IMR-90 (cell line): Measurements from ENCODE around the gene IFNA8. TPM values are rescaled to one million over a fixed set of nuclear protein-coding genes. Genes with fewer than 3 reads are reported as not detected.

Experiments
- ATAC-seq: fragments of 200-7000 bp; cut with Tn5 transposase; 2 replicates; pipeline ENCODE4 v1.9.1; 2020; ENCODE audit warnings: low read depth, mild to moderate bottlenecking, moderate library complexity
- BruUV-seq: library from RNA; stranded (reverse); fragments of 400-500 nt; replicated peaks from 2 replicates; lab custom pipeline; 2021; lab: Mats Ljungman, UMichigan
- CTCF ChIA-PET: fragments of 300-600 bp; formaldehyde crosslinking; extraction: SDS; loops from one replicate; lab custom pipeline; 2021; ENCODE audit warnings: antibody characterized with exemption; lab: Yijun Ruan, JAX
- POLR2A ChIA-PET: fragments of 300-600 bp; sonication (Branson Sonifier 250); formaldehyde crosslinking; loops from one replicate; lab custom pipeline; 2022; ENCODE audit warnings: antibody characterized with exemption; ENCODE audit not compliant: unreplicated experiment; lab: Charles Lee
- DNase-seq: peaks from one replicate; pipeline ENCODE4 v3.0.0; 2013
- H2AFZ ChIP-seq: replicated peaks from 2 replicates; pipeline ENCODE3; 2013; ENCODE audit warnings: low read length, mild to moderate bottlenecking; ENCODE audit not compliant: poor library complexity
- H2AK5ac ChIP-seq: 2 replicates; pipeline ENCODE4 v1.6.1; 2013; ENCODE audit warnings: low read depth, low read length, inconsistent platforms
- H2AK9ac ChIP-seq: replicated peaks from 2 replicates; pipeline ENCODE3; 2013; ENCODE audit warnings: mild to moderate bottlenecking, low read depth, low read length, moderate library complexity; ENCODE audit not compliant: poor library complexity
- H2BK120ac ChIP-seq: 2 replicates; pipeline ENCODE4 v1.6.1; 2013; ENCODE audit warnings: low read depth, low read length, inconsistent platforms
- H2BK15ac ChIP-seq: 3 replicates; pipeline ENCODE4 v1.6.1; 2013; ENCODE audit warnings: low read depth, low read length, inconsistent platforms
- H2BK20ac ChIP-seq: 2 replicates; pipeline ENCODE4 v1.6.1; 2013; ENCODE audit warnings: low read depth, mild to moderate bottlenecking, inconsistent platforms, low read length, moderate library complexity
- H2BK5ac ChIP-seq: 2 replicates; pipeline ENCODE4 v1.6.1; 2013; ENCODE audit warnings: mild to moderate bottlenecking, low read depth, low read length, inconsistent platforms; ENCODE audit not compliant: poor library complexity, severe bottlenecking
- H3K14ac ChIP-seq: replicated peaks from 2 replicates; pipeline ENCODE4 v1.6.1; 2013; ENCODE audit warnings: low read depth, low read length, inconsistent platforms
- H3K18ac ChIP-seq: 2 replicates; pipeline ENCODE4 v1.6.1; 2013; ENCODE audit warnings: low read depth, low read length, control low read depth
- H3K23ac ChIP-seq: 2 replicates; pipeline ENCODE4 v1.6.1; 2013; ENCODE audit warnings: low read depth, low read length, inconsistent platforms
- H3K27ac ChIP-seq: 2 replicates; pipeline ENCODE4 v1.5.1; 2013; ENCODE audit warnings: mild to moderate bottlenecking, control low read depth, low read length; ENCODE audit not compliant: insufficient read depth
- H3K27me3 ChIP-seq: 2 replicates; pipeline ENCODE4 v1.6.1; 2013; ENCODE audit warnings: low read length; ENCODE audit not compliant: control insufficient read depth, insufficient read depth
- H3K36me3 ChIP-seq: 2 replicates; pipeline ENCODE4 v1.6.1; 2013; ENCODE audit warnings: low read length, mixed read lengths; ENCODE audit not compliant: control insufficient read depth, insufficient read depth
- H3K4ac ChIP-seq: 2 replicates; pipeline ENCODE4 v1.6.1; 2013; ENCODE audit warnings: low read depth, low read length, inconsistent platforms
- H3K4me1 ChIP-seq: 2 replicates; pipeline ENCODE4 v1.6.1; 2013; ENCODE audit warnings: low read length, mixed read lengths; ENCODE audit not compliant: control insufficient read depth, insufficient read depth
- H3K4me2 ChIP-seq: 2 replicates; pipeline ENCODE4 v1.6.1; 2013; ENCODE audit warnings: low read depth, mild to moderate bottlenecking, control low read depth, low read length, moderate library complexity
- H3K4me3 ChIP-seq: 2 replicates; pipeline ENCODE4 v1.5.1; 2013; ENCODE audit warnings: low read depth, mild to moderate bottlenecking, control low read depth, low read length, moderate library complexity; ENCODE audit not compliant: insufficient read depth
- H3K56ac ChIP-seq: 2 replicates; pipeline ENCODE4 v1.6.1; 2013; ENCODE audit warnings: low read length, inconsistent platforms; ENCODE audit not compliant: insufficient read depth; ENCODE audit errors: extremely low read depth
- H3K79me1 ChIP-seq, 2 experiments: 2 replicates each; pipeline ENCODE4 v1.6.1; 2013; ENCODE audit warnings: low read length in 2 of 2, inconsistent platforms in 1 of 2, low read depth in 1 of 2
- H3K9ac ChIP-seq: 2 replicates; pipeline ENCODE4 v1.6.1; 2013; ENCODE audit warnings: low read depth, low read length, control low read depth
- H3K9me1 ChIP-seq: 2 replicates; pipeline ENCODE4 v1.6.1; 2013; ENCODE audit warnings: low read length, inconsistent platforms; ENCODE audit not compliant: insufficient read depth
- H3K9me3 ChIP-seq: 2 replicates; pipeline ENCODE4 v1.6.1; 2013; ENCODE audit warnings: low read length; ENCODE audit not compliant: control insufficient read depth, insufficient read depth
- H4K20me1 ChIP-seq: 2 replicates; pipeline ENCODE4 v1.6.1; 2013; ENCODE audit warnings: low read length, inconsistent platforms; ENCODE audit not compliant: insufficient read depth
- H4K5ac ChIP-seq: 2 replicates; pipeline ENCODE4 v1.6.1; 2013; ENCODE audit warnings: mild to moderate bottlenecking, low read depth, low read length, control low read depth
- H4K8ac ChIP-seq, 2 experiments: 2 replicates each; pipeline ENCODE4 v1.6.1; 2013; ENCODE audit warnings: low read depth in 2 of 2, low read length in 2 of 2, control low read depth in 1 of 2, inconsistent platforms in 1 of 2
- H4K91ac ChIP-seq: 2 replicates; pipeline ENCODE4 v1.6.1; 2013; ENCODE audit warnings: low read depth, low read length, inconsistent platforms; ENCODE audit not compliant: insufficient read depth
- CEBPB ChIP-seq: IDR thresholded peaks from 2 replicates; pipeline ENCODE4 v1.6.1; 2012; ENCODE audit warnings: low read depth, low read length, improper control_type of control experiment
- CHD1 ChIP-seq: IDR thresholded peaks from 2 replicates; pipeline ENCODE4 v1.6.1; 2012; ENCODE audit warnings: low read depth, low read length, improper control_type of control experiment
- CTCF ChIP-seq: conservative IDR thresholded peaks from 2 replicates; pipeline ENCODE4 v1.5.1; 2012; ENCODE audit warnings: mild to moderate bottlenecking, low read depth, low read length, improper control_type of control experiment
- MAFK ChIP-seq: IDR thresholded peaks from 2 replicates; pipeline ENCODE4 v1.6.1; 2012; ENCODE audit warnings: low read depth, low read length, improper control_type of control experiment
- MAZ ChIP-seq: IDR thresholded peaks from 2 replicates; pipeline ENCODE4 v1.6.1; 2012; ENCODE audit warnings: low read depth, mild to moderate bottlenecking, low read length, improper control_type of control experiment, moderate library complexity, borderline replicate concordance
- MXI1 ChIP-seq: IDR thresholded peaks from 2 replicates; pipeline ENCODE4 v1.6.1; 2012; ENCODE audit warnings: low read depth, mild to moderate bottlenecking, low read length, moderate library complexity, borderline replicate concordance
- NFE2L2 ChIP-seq: fragments of 150-350 bp; IDR thresholded peaks from 2 replicates; pipeline ENCODE4 v1.6.1; 2016; ENCODE audit warnings: low read depth, mild to moderate bottlenecking, low read length
- POLR2A ChIP-seq: IDR thresholded peaks from 2 replicates; pipeline ENCODE4 v1.6.1; 2012; ENCODE audit warnings: mild to moderate bottlenecking, low read depth, low read length
- RAD21 ChIP-seq: IDR thresholded peaks from 2 replicates; pipeline ENCODE4 v1.6.1; 2012; ENCODE audit warnings: low read length, improper control_type of control experiment
- RCOR1 ChIP-seq: IDR thresholded peaks from 2 replicates; pipeline ENCODE4 v1.6.1; 2012; ENCODE audit warnings: mild to moderate bottlenecking, low read length, improper control_type of control experiment; ENCODE audit not compliant: insufficient replicate concordance
- RFX5 ChIP-seq: IDR thresholded peaks from 2 replicates; pipeline ENCODE4 v1.8.0; 2012; ENCODE audit warnings: low read depth, mild to moderate bottlenecking, low read length, moderate library complexity
- WGBS, 2 experiments: methylation state at CpG; one replicate each; pipeline versions ENCODE4 v1.1.5 to v1.1.7; 2013; ENCODE audit warnings: missing lambda C conversion rate in 2 of 2; ENCODE audit not compliant: insufficient read length in 1 of 2; ENCODE audit errors: extremely low coverage in 2 of 2; 5-methylcytosine and 5-hydroxymethylcytosine counted together
- dilution Hi-C: fragments of 300-500 bp; cut with HindIII; formaldehyde crosslinking; loops from one replicate; pipeline ENCODE4 v1.14.3; 2018; ENCODE audit warnings: low sequenced_read_pairs; ENCODE audit not compliant: unreplicated experiment
- in situ Hi-C: fragments of 300-500 bp; cut with MboI; formaldehyde crosslinking; loops from 3 replicates; pipeline ENCODE4 v1.14.3; 2019; ENCODE audit warnings: low sequenced_read_pairs, inconsistent platforms, mixed read lengths
- intact Hi-C: fragments of 100-400 bp; cut with micrococcal nuclease; formaldehyde crosslinking; loops from 2 replicates; pipeline ENCODE4 v1.10.0; 2022
- polyA plus RNA-seq, 3 experiments: library from polyadenylated mRNA; depleted of rRNA; stranded (reverse); fragments of >200 nt; gene quantifications; 2 replicates each; pipeline ENCODE4 v1.2.3, GENCODE V29; 2012; ENCODE audit warnings: low replicate concordance in 1 of 3
- total RNA-seq: library from RNA; depleted of rRNA; stranded (reverse); fragments of >200 nt; gene quantifications from 2 replicates; pipeline ENCODE4 v1.2.3, GENCODE V29; 2012

IFNA8 gene
- total and polyA plus RNA-seq, 2 of the 4 experiments (the other 2 are of a cell fraction) = not detected

DNA sequence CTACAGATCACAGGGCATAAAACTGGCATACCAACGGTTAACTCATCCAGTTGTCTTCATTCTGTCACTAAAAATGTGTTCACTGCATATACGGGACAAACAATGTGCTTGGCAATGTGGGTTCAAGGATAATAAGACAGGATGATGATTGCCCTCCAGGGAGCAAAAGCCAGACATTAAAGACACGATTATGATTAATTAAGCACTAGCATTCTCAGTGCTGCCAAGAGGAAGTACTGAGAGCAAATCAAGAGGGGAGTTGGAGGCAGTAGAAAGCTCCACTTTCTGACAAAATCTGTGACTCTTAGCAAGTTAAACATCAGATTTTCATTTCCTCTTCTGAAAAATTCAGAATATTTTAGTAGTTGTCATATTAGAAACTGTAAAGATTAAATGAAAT, 9.0 kb upstream of the IFNA8 start:
- ChIA-PET CTCF (no interaction called here), POLR2A (no interaction called here)
- Histone ChIP-seq H3K4me2 (no peak overlapping the region), H3K79me1 (no peaks in the 10 kb centered on the region), H3K14ac (no peak overlapping the region), H3K18ac (no peak overlapping the region), H3K27me3 (peaks cover 43% of the 10 kb centered on the region), H4K8ac (no peak overlapping the region), H4K20me1 (no peaks in the 10 kb centered on the region), H3K36me3 (no peaks in the 10 kb centered on the region), H2BK15ac (no peak overlapping the region), H3K4me1 (no peaks in the 10 kb centered on the region), H4K91ac (no peak overlapping the region), H3K23ac (no peak overlapping the region), H2BK5ac (no peak overlapping the region), H3K9me3 (no peaks in the 10 kb centered on the region), H3K27ac (no peak overlapping the region), H2BK120ac (no peak overlapping the region), H4K5ac (no peak overlapping the region), H3K4ac (no peak overlapping the region), H3K4me3 (no peak overlapping the region), H2AK5ac (no peak overlapping the region), H2BK20ac (no peak overlapping the region), H3K56ac (no peak overlapping the region), H2AK9ac (no peak overlapping the region), H3K9ac (no peak overlapping the region), H3K9me1 (no peaks in the 10 kb centered on the region), H2AFZ (no peak overlapping the region)
- BruUV-seq = no TSS peak
- no peak for TF ChIP-seq RCOR1
- no peak for TF ChIP-seq RAD21
- no peak for TF ChIP-seq CHD1
- no peak for TF ChIP-seq MAZ
- no peak for TF ChIP-seq MXI1
- no peak for TF ChIP-seq MAFK
- TF ChIP-seq CEBPB = no peak
- TF ChIP-seq NFE2L2 = no peak
- TF ChIP-seq CTCF = no peak
- TF ChIP-seq RFX5 = no peak
- no peak for TF ChIP-seq POLR2A
- ATAC-seq (no peak), DNase-seq (no peak)
- dilution Hi-C loops (no loop called here), intact Hi-C loops (loop anchor here (5.0 kb wide), 1 partner anchor 148 kb away; no protein-coding TSS in a partner anchor), in situ Hi-C loops (no loop called here)
- WGBS, 2 experiments = no CpG with 5 or more reads among the region's 3 CpGs
